Stimulated activated CD8-positive, alpha-beta memory T cell treated with anti-CD3 and anti-CD28 coated beads, Interleukin-7, amount 100 ng/mL, for 1 hour (primary cell): Measurements from ENCODE around the gene CREBRF.
"Not testable (repeated sequence)": the region's sequence is repeated elsewhere in the genome, so short reads cannot be mapped to it uniquely, and the experiment has no call there.

Experiments used
- DNase-seq, 2 donors: peaks; one replicate each; pipeline ENCODE4 v3.0.0-alpha.2; 2020; ENCODE audit warnings: low read depth in 2 of 2

The CREBRF gene

GRCh38 chr5:173035904-173036707, 20.0 kb upstream of the CREBRF start:
- DNase-seq, result no peak

GRCh38 chr5:173039188-173039587, 17.0 kb upstream of the CREBRF start:
- no peak for DNase-seq

GRCh38 chr5:173039964-173040363, 16.2 kb upstream of the CREBRF start:
- no peak for DNase-seq

GRCh38 chr5:173041881-173042762, 14.0 kb upstream of the CREBRF start:
- no peak for DNase-seq

GRCh38 chr5:173042763-173043107, 13.4 kb upstream of the CREBRF start:
- no peak for DNase-seq

- DNase-seq, result no peak
These were observed 10.7 kb upstream of the CREBRF start for GRCh38 chr5:173045474-173045873.

- not testable (repeated sequence) for DNase-seq
These were observed 8.9 kb upstream of the CREBRF start for GRCh38 chr5:173047096-173047837.

- no peak for DNase-seq
These were observed 8.4 kb upstream of the CREBRF start for GRCh38 chr5:173047838-173048105.

GRCh38 chr5:173050791-173051190, 5.4 kb upstream of the CREBRF start:
- DNase-seq, result no peak

GRCh38 chr5:173051746-173052145, 4.4 kb upstream of the CREBRF start:
- DNase-seq, result no peak

- DNase-seq, result no peak
These were observed 3.1 kb upstream of the CREBRF start for GRCh38 chr5:173053041-173053440.

GRCh38 chr5:173055042-173055721, 970 bp upstream of the CREBRF start:
- no peak for DNase-seq

GRCh38 chr5:173055722-173055982, 500 bp upstream of the CREBRF start:
- DNase-seq, result no peak

- DNase-seq, result no peak
These were observed 570 bp downstream of the CREBRF start for GRCh38 chr5:173056783-173057061.

- DNase-seq, result peak; percentile 94 to 97
These were observed 1.1 kb downstream of the CREBRF start for GRCh38 chr5:173057062-173057924.

GRCh38 chr5:173062141-173062540, 6.0 kb downstream of the CREBRF start:
- DNase-seq, result no peak

GRCh38 chr5:173065155-173065554, 9.0 kb downstream of the CREBRF start:
- no peak for DNase-seq

- DNase-seq, result no peak
These were observed 13.5 kb downstream of the CREBRF start for GRCh38 chr5:173069671-173070070.

GRCh38 chr5:173075137-173075843, 19.1 kb downstream of the CREBRF start:
- no peak for DNase-seq

GRCh38 chr5:173075970-173076369, 19.8 kb downstream of the CREBRF start:
- no peak for DNase-seq

GRCh38 chr5:173076471-173076870, 20.3 kb downstream of the CREBRF start:
- DNase-seq, result not testable (repeated sequence)
